HepG2 (cell line): ENCODE results near the gene ADAM10. TPM values are rescaled to one million over a fixed set of nuclear protein-coding genes. Genes with fewer than 3 reads are reported as not detected.

Experiments used
- polyA plus RNA-seq, 8 experiments: library from polyadenylated mRNA; depleted of rRNA in 3 of 8; stranded (reverse) in 7 of 8; unstranded in 1 of 8; fragments of >200 nt; fragmentation: Illumina TruSeq in 4 of 8; extraction: Trizol in 4 of 8; gene quantifications; 2 replicates each; pipeline versions ENCODE4 v1.2.1 to v1.2.3, GENCODE V29; 2011 to 2016; ENCODE audit warnings: low read depth in 4 of 8, missing spikeins in 1 of 8, mixed read lengths in 1 of 8; ENCODE audit not compliant: insufficient read depth in 1 of 8
- small RNA-seq, 3 experiments: library from RNA; depleted of rRNA; stranded (forward); fragments of <200 nt; gene quantifications; one replicate each; pipeline ENCODE3, GENCODE V24; 2012; ENCODE audit warnings: low read depth in 2 of 3, low replicate concordance in 1 of 3; ENCODE audit not compliant: insufficient read length in 3 of 3, insufficient read depth in 2 of 3
- total RNA-seq, 5 experiments: library from RNA; depleted of rRNA; stranded (reverse); fragments of >200 nt; fragmentation: Illumina TruSeq; extraction: Trizol; gene quantifications; 2 replicates each; pipeline ENCODE4 v1.2.3, GENCODE V29; 2016; ENCODE audit warnings: low read depth in 1 of 5

The ADAM10 gene
- total and polyA plus RNA-seq, 2 of the 13 experiments (the other 11 are each of a cell fraction or from before 2014, with no cell fraction given): 92.7 to 125 TPM

Small RNA genes lying within 50 kb of the gene (small RNA-seq; reads per million reads assigned to genes)
- gene AC091046.1: 0 reads per million in 3 experiments
- gene RF00012: 0 reads per million in 3 experiments

Other genes starting within 250 kb of the ADAM10 start
- 12.6 and 15.6 TPM in 2 replicates for gene MINDY2, start 21.6 kb upstream of the ADAM10 start, total RNA-seq (2016; rRNA removed; fragmentation: Illumina TruSeq; extraction: Trizol)
- 5.3 and 7.2 TPM in 2 replicates for gene MINDY2, start 21.6 kb upstream of the ADAM10 start, polyA plus RNA-seq (2011; rRNA removed)
- gene SLTM, start 184.0 kb upstream of the ADAM10 start, total RNA-seq (2016; rRNA removed; fragmentation: Illumina TruSeq; extraction: Trizol): 58.0 and 64.2 TPM in 2 replicates
- gene SLTM, start 184.0 kb upstream of the ADAM10 start, polyA plus RNA-seq (2011; rRNA removed): 20.3 and 22.0 TPM in 2 replicates
- 12.1 and 16.0 TPM in 2 replicates for gene RNF111, start 238.0 kb upstream of the ADAM10 start, total RNA-seq (2016; rRNA removed; fragmentation: Illumina TruSeq; extraction: Trizol)
- gene RNF111, start 238.0 kb upstream of the ADAM10 start, polyA plus RNA-seq (2011; rRNA removed): 19.4 and 23.1 TPM in 2 replicates